KMS-11 (cell line): ENCODE measurements around the gene LGALS3BP.

Experiments
- H2AFZ ChIP-seq: fragments of 200-600 bp; sonication (generic); 2 replicates; pipeline ENCODE4 v1.6.1; 2016; ENCODE audit warnings: antibody characterized with exemption, mixed run types, low read depth
- H3K27ac ChIP-seq: fragments of 200-600 bp; sonication (generic); 2 replicates; pipeline ENCODE4 v1.6.1; 2016; ENCODE audit warnings: mild to moderate bottlenecking, mixed run types
- H3K27me3 ChIP-seq: fragments of 200-600 bp; sonication (generic); 2 replicates; pipeline ENCODE4 v1.6.1; 2017; ENCODE audit warnings: mild to moderate bottlenecking, low read depth, mixed run types, moderate library complexity; ENCODE audit not compliant: insufficient read depth
- H3K36me3 ChIP-seq: fragments of 200-600 bp; sonication (generic); 2 replicates; pipeline ENCODE4 v1.6.1; 2017; ENCODE audit warnings: mild to moderate bottlenecking, mixed run types; ENCODE audit not compliant: insufficient read depth
- H3K4me1 ChIP-seq: fragments of 200-600 bp; sonication (generic); 2 replicates; pipeline ENCODE4 v1.6.1; 2016; ENCODE audit warnings: mild to moderate bottlenecking, low read depth, mixed run types; ENCODE audit not compliant: poor library complexity, severe bottlenecking
- H3K4me2 ChIP-seq: fragments of 200-600 bp; sonication (generic); 2 replicates; pipeline ENCODE4 v1.7.0; 2016; ENCODE audit warnings: mild to moderate bottlenecking, mixed run types
- H3K4me3 ChIP-seq: fragments of 200-600 bp; sonication (generic); IDR thresholded peaks from 2 replicates; pipeline ENCODE4 v1.6.1; 2017; ENCODE audit warnings: low read depth, low read length, mixed read lengths; ENCODE audit not compliant: insufficient read depth
- H3K79me2 ChIP-seq: fragments of 200-600 bp; sonication (generic); 2 replicates; pipeline ENCODE4 v1.6.1; 2016; ENCODE audit warnings: low read depth, mixed run types; ENCODE audit not compliant: insufficient read depth
- H3K9ac ChIP-seq: fragments of 200-600 bp; sonication (generic); 2 replicates; pipeline ENCODE4 v1.6.1; 2016; ENCODE audit warnings: mild to moderate bottlenecking, mixed run types
- H4K20me1 ChIP-seq: fragments of 200-600 bp; sonication (generic); 2 replicates; pipeline ENCODE4 v1.6.1; 2016; ENCODE audit warnings: mild to moderate bottlenecking, mixed run types; ENCODE audit not compliant: insufficient read depth
- CTCF ChIP-seq: fragments of 200-600 bp; sonication (generic); conservative IDR thresholded peaks from 2 replicates; pipeline ENCODE4 v1.6.1; 2017; ENCODE audit warnings: low read depth, mild to moderate bottlenecking, antibody characterized with exemption, low read length, moderate library complexity, mixed read lengths

Gene LGALS3BP

DNA sequence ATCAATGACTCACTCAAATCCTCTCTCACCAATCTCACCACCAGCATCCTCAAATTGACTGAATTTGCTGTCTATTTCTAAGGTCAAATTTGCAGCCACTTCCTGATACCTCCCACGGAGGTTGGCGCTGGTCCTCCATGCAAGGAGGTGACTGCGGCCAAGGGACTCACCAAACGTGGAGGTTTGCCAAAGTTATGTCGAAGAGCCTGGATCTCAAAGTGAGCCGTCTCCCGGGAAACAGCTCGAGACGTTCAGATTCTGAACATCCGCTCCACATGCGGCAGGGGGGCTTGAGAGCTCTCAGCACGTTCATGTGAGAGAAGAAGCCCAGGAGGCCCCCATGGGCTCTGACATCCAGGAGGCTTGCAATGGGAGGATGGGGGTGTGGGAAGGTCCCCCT is 22.6 kb downstream of the LGALS3BP start:
- H3K4me1 ChIP-seq, result no peaks in the 10 kb centered on the region
- TF ChIP-seq CTCF, result no peak
- no peak overlapping the region for H2AFZ ChIP-seq

DNA sequence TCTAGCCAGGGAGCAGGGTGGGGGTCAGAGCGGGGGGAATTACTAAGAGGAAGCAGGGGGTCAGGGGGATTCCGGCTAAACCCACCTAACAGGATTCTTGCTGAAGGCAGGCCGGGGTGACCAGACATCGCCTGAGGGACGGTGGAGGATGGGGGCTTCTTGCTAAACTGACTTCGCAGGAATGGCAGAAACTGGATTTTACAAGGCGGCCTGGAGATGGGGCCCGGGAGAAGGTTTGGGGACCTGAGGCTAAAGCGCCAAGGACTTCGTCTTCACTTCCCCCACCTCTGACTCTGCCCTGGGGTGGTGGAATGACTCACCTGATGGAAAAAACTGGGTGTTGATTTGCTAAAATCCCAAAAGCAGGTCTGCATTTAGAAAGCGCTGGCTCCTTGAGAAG is 23.5 kb downstream of the LGALS3BP start:
- Histone ChIP-seq H3K27ac (no peak overlapping the region), H3K27me3 (peaks cover 59% of the 10 kb centered on the region), H3K4me3 (no peak overlapping the region), H3K9ac (no peak overlapping the region), H3K36me3 (no peaks in the 10 kb centered on the region), H3K79me2 (no peaks in the 10 kb centered on the region), H2AFZ (no peak overlapping the region), H3K4me2 (no peak overlapping the region), H4K20me1 (no peaks in the 10 kb centered on the region), H3K4me1 (no peaks in the 10 kb centered on the region)
- TF ChIP-seq CTCF, result no peak

More for the DNA sequence above, 22.6 kb downstream of the LGALS3BP start:
- H3K27me3 ChIP-seq, result peaks cover 52% of the 10 kb centered on the region
- no peaks in the 10 kb centered on the region for H4K20me1 ChIP-seq
- no peak overlapping the region for H3K4me3 ChIP-seq
- H3K36me3 ChIP-seq, result no peaks in the 10 kb centered on the region
- H3K4me2 ChIP-seq, result no peak overlapping the region
- H3K27ac ChIP-seq, result no peak overlapping the region
- no peak overlapping the region for H3K9ac ChIP-seq
- H3K79me2 ChIP-seq, result no peaks in the 10 kb centered on the region

- Histone ChIP-seq H3K9ac (no peak overlapping the region), H3K27me3 (peaks cover 60% of the 10 kb centered on the region), H3K4me2 (no peak overlapping the region), H3K4me1 (no peaks in the 10 kb centered on the region), H3K36me3 (no peaks in the 10 kb centered on the region), H3K27ac (no peak overlapping the region), H3K79me2 (no peaks in the 10 kb centered on the region), H4K20me1 (no peaks in the 10 kb centered on the region), H3K4me3 (no peak overlapping the region), H2AFZ (no peak overlapping the region)
- no peak for TF ChIP-seq CTCF
These were observed 25.0 kb downstream of the LGALS3BP start for GRCh38 chr17:78954684-78955083.

- no peak for TF ChIP-seq CTCF
- Histone ChIP-seq H3K27ac (no peak overlapping the region), H2AFZ (no peak overlapping the region), H3K36me3 (no peaks in the 10 kb centered on the region), H3K27me3 (peaks cover 60% of the 10 kb centered on the region), H3K4me3 (no peak overlapping the region), H3K9ac (no peak overlapping the region), H3K4me1 (no peaks in the 10 kb centered on the region), H3K4me2 (no peak overlapping the region), H3K79me2 (no peaks in the 10 kb centered on the region), H4K20me1 (no peaks in the 10 kb centered on the region)
These were observed 26.1 kb downstream of the LGALS3BP start for GRCh38 chr17:78953356-78954350.
